Body of pancreas (tissue), 4 donors: ENCODE results near the gene DLX5.

ENCODE experiments used
- POLR2A ChIP-seq, 3 donors: fragments of 450-650 bp; IDR thresholded peaks; one replicate each; pipeline ENCODE4 v1.6.1; 2016; ENCODE audit warnings: antibody characterized with exemption in 3 of 3, mild to moderate bottlenecking in 2 of 3
- TF ChIP-seq, protein P1 (sequence below), 7 experiments: fragments of 450-650 bp in 4 of 7; fragments of 200-600 bp in 3 of 7; sonication (generic) in 3 of 7; IDR thresholded peaks; one replicate each; pipeline ENCODE4 v1.5.1; 2016 to 2019; ENCODE audit warnings: antibody characterized with exemption in 7 of 7

GRCh38 chr7:97043281-97043680 is 18.6 kb upstream of the DLX5 start:
- TF ChIP-seq, protein P1, sequence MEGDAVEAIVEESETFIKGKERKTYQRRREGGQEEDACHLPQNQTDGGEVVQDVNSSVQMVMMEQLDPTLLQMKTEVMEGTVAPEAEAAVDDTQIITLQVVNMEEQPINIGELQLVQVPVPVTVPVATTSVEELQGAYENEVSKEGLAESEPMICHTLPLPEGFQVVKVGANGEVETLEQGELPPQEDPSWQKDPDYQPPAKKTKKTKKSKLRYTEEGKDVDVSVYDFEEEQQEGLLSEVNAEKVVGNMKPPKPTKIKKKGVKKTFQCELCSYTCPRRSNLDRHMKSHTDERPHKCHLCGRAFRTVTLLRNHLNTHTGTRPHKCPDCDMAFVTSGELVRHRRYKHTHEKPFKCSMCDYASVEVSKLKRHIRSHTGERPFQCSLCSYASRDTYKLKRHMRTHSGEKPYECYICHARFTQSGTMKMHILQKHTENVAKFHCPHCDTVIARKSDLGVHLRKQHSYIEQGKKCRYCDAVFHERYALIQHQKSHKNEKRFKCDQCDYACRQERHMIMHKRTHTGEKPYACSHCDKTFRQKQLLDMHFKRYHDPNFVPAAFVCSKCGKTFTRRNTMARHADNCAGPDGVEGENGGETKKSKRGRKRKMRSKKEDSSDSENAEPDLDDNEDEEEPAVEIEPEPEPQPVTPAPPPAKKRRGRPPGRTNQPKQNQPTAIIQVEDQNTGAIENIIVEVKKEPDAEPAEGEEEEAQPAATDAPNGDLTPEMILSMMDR (IDR thresholded peaks at IDR 0.05) = no peak
- no peak for TF ChIP-seq POLR2A (IDR thresholded peaks at IDR 0.05)
